PC-3 (cell line): Measurements from ENCODE around the gene MSMO1.

Source experiments
- CTCF ChIP-seq: fragments of 300-600 bp; sonication (generic); conservative IDR thresholded peaks from 2 replicates; pipeline ENCODE4 v1.5.1; 2017; ENCODE audit warnings: antibody characterized with exemption, low read depth, mild to moderate bottlenecking, low read length
- EZH2 ChIP-seq: fragments of 300-600 bp; sonication (generic); IDR thresholded peaks from one replicate; pipeline ENCODE4 v1.6.1; 2017; ENCODE audit warnings: antibody characterized with exemption, mild to moderate bottlenecking, low read length; ENCODE audit not compliant: unreplicated experiment
- EZH2phosphoT487 ChIP-seq: fragments of 300-600 bp; sonication (generic); IDR thresholded peaks from 2 replicates; pipeline ENCODE4 v1.6.1; 2018; ENCODE audit warnings: mild to moderate bottlenecking, antibody characterized with exemption, low read length, borderline replicate concordance

- TF ChIP-seq EZH2: no peak
- no peak for TF ChIP-seq EZH2phosphoT487
- no peak for TF ChIP-seq CTCF
These were observed 50.9 kb downstream of the MSMO1 start for GRCh38 chr4:165378398-165378744.
